H9 (cell line): ENCODE measurements around the gene IGF1. TPM values are rescaled to one million over a fixed set of nuclear protein-coding genes. Genes with fewer than 3 reads are reported as not detected.

Source experiments
- DNase-seq: peaks from one replicate; pipeline ENCODE4 v3.0.0-alpha.2; 2017
- H2AFZ ChIP-seq: one replicate; pipeline ENCODE4 v1.6.1; 2013; ENCODE audit warnings: mild to moderate bottlenecking, low read length, control low read depth, moderate library complexity
- H2AK5ac ChIP-seq: 2 replicates; pipeline ENCODE4 v1.6.1; 2013; ENCODE audit warnings: low read length, control low read depth, mixed read lengths; ENCODE audit not compliant: insufficient read length
- H2BK120ac ChIP-seq: one replicate; pipeline ENCODE4 v1.6.1; 2013; ENCODE audit warnings: low read depth, mild to moderate bottlenecking, low read length, control low read depth, inconsistent platforms; ENCODE audit not compliant: poor library complexity, severe bottlenecking
- H2BK12ac ChIP-seq: 2 replicates; pipeline ENCODE4 v1.6.1; 2013; ENCODE audit warnings: low read length, control low read depth, mixed read lengths, low read depth; ENCODE audit not compliant: insufficient read length
- H2BK15ac ChIP-seq: 2 replicates; pipeline ENCODE4 v1.6.1; 2013; ENCODE audit warnings: low read depth, low read length, control low read depth
- H2BK20ac ChIP-seq: one replicate; pipeline ENCODE4 v1.6.1; 2013; ENCODE audit warnings: low read depth, mild to moderate bottlenecking, low read length, control low read depth, inconsistent platforms; ENCODE audit not compliant: poor library complexity, severe bottlenecking
- H2BK5ac ChIP-seq: 2 replicates; pipeline ENCODE4 v1.6.1; 2013; ENCODE audit warnings: low read length, control low read depth, mixed read lengths; ENCODE audit not compliant: insufficient read length
- H3K14ac ChIP-seq: 2 replicates; pipeline ENCODE4 v1.6.1; 2013; ENCODE audit warnings: low read length, control low read depth; ENCODE audit not compliant: insufficient read depth
- H3K18ac ChIP-seq: 2 replicates; pipeline ENCODE4 v1.6.1; 2013; ENCODE audit warnings: low read depth, mild to moderate bottlenecking, mixed read lengths, low read length, control low read depth; ENCODE audit not compliant: insufficient read length
- H3K23ac ChIP-seq: 2 replicates; pipeline ENCODE4 v1.6.1; 2013; ENCODE audit warnings: low read length, control low read depth, mixed read lengths, low read depth; ENCODE audit not compliant: insufficient read length
- H3K23me2 ChIP-seq: 2 replicates; pipeline ENCODE4 v1.6.1; 2013; ENCODE audit warnings: low read depth, mild to moderate bottlenecking, mixed read lengths, low read length, control low read depth; ENCODE audit not compliant: insufficient read length, poor library complexity, severe bottlenecking
- H3K27ac ChIP-seq: 2 replicates; pipeline ENCODE4 v1.5.1; 2013; ENCODE audit warnings: low read length, control low read depth, mixed read lengths, low read depth; ENCODE audit not compliant: insufficient read length
- H3K27me3 ChIP-seq: 2 replicates; pipeline ENCODE4 v1.6.1; 2013; ENCODE audit warnings: low read length, control low read depth, inconsistent platforms; ENCODE audit not compliant: insufficient read depth
- H3K4ac ChIP-seq: 2 replicates; pipeline ENCODE4 v1.6.1; 2013; ENCODE audit warnings: low read depth, mild to moderate bottlenecking, control low read depth, inconsistent platforms, low read length, moderate library complexity
- H3K4me1 ChIP-seq: 2 replicates; pipeline ENCODE4 v1.6.1; 2013; ENCODE audit warnings: low read length, control low read depth, inconsistent platforms; ENCODE audit not compliant: insufficient read depth
- H3K4me2 ChIP-seq: 2 replicates; pipeline ENCODE4 v1.6.1; 2013; ENCODE audit warnings: low read length, control low read depth, mixed read lengths; ENCODE audit not compliant: insufficient read length, insufficient read depth
- H3K56ac ChIP-seq: 2 replicates; pipeline ENCODE4 v1.6.1; 2013; ENCODE audit warnings: low read depth, mild to moderate bottlenecking, mixed read lengths, low read length, control low read depth; ENCODE audit not compliant: insufficient read length
- H3K79me1 ChIP-seq: 2 replicates; pipeline ENCODE4 v1.6.1; 2013; ENCODE audit warnings: low read depth, mild to moderate bottlenecking, moderate library complexity, low read length, control low read depth, inconsistent platforms; ENCODE audit not compliant: insufficient read depth, poor library complexity, severe bottlenecking
- H3K79me2 ChIP-seq: 2 replicates; pipeline ENCODE4 v1.6.1; 2013; ENCODE audit warnings: low read length, control low read depth, inconsistent platforms; ENCODE audit not compliant: insufficient read depth
- H3K9ac ChIP-seq: 2 replicates; pipeline ENCODE4 v1.6.1; 2013; ENCODE audit warnings: low read length, control low read depth, mixed read lengths; ENCODE audit not compliant: insufficient read length; ENCODE audit errors: extremely low read depth
- H3K9me3 ChIP-seq: one replicate; pipeline ENCODE4 v1.6.1; 2013; ENCODE audit warnings: low read depth, low read length, inconsistent platforms; ENCODE audit not compliant: control insufficient read depth
- H3T11ph ChIP-seq: one replicate; pipeline ENCODE4 v1.6.1; 2013; ENCODE audit warnings: mild to moderate bottlenecking, low read length, control low read depth, inconsistent platforms
- H4K20me1 ChIP-seq: one replicate; pipeline ENCODE4 v1.6.1; 2013; ENCODE audit not compliant: control insufficient read depth, insufficient read length, insufficient read depth
- H4K5ac ChIP-seq: 2 replicates; pipeline ENCODE4 v1.6.1; 2013; ENCODE audit warnings: low read depth, mild to moderate bottlenecking, mixed read lengths, low read length, control low read depth; ENCODE audit not compliant: insufficient read length
- H4K8ac ChIP-seq: replicated peaks from 2 replicates; pipeline ENCODE4 v1.6.1; 2013; ENCODE audit warnings: low read length, control low read depth, mixed read lengths, low read depth; ENCODE audit not compliant: insufficient read length
- H4K91ac ChIP-seq: 2 replicates; pipeline ENCODE4 v1.6.1; 2013; ENCODE audit warnings: low read depth, mild to moderate bottlenecking, moderate library complexity, mixed read lengths, low read length, control low read depth; ENCODE audit not compliant: insufficient read length
- H3K27ac Mint-ChIP-seq, 3 experiments: 2 replicates in 2 of 3; 3 replicates in 1 of 3; pipeline ENCODE4 v1.8.0; 2020 to 2021; ENCODE audit warnings: mixed read lengths in 3 of 3, mild to moderate bottlenecking in 1 of 3, moderate library complexity in 1 of 3
- H3K27me3 Mint-ChIP-seq: 2 replicates; pipeline ENCODE4 v1.8.0; 2021; ENCODE audit warnings: low read depth, mild to moderate bottlenecking, moderate library complexity, mixed read lengths
- H3K36me3 Mint-ChIP-seq, 3 experiments: 2 replicates in 2 of 3; 3 replicates in 1 of 3; pipeline ENCODE4 v1.8.0; 2020 to 2021; ENCODE audit warnings: low read depth in 3 of 3, mixed read lengths in 3 of 3; ENCODE audit not compliant: insufficient read depth in 1 of 3
- H3K4me1 Mint-ChIP-seq, 2 experiments: 2 replicates each; pipeline ENCODE4 v1.8.0; 2020; ENCODE audit warnings: mixed read lengths in 2 of 2
- H3K4me3 Mint-ChIP-seq, 2 experiments: 2 replicates in 1 of 2; 3 replicates in 1 of 2; pipeline ENCODE4 v1.8.0; 2020 to 2021; ENCODE audit warnings: mild to moderate bottlenecking in 2 of 2, mixed read lengths in 2 of 2, moderate library complexity in 1 of 2
- H3K9me3 Mint-ChIP-seq, 2 experiments: 2 replicates in 1 of 2; 3 replicates in 1 of 2; pipeline ENCODE4 v1.8.0; 2020; ENCODE audit warnings: mild to moderate bottlenecking in 2 of 2, mixed read lengths in 2 of 2, moderate library complexity in 1 of 2
- WGBS: extraction: QIAGEN DNeasy Blood & Tissue Kit; methylation state at CpG from one replicate; pipeline ENCODE4 v1.1.7; 2013; ENCODE audit warnings: missing lambda C conversion rate, low lambda C conversion rate, mixed read lengths; ENCODE audit not compliant: insufficient read length; ENCODE audit errors: extremely low coverage; 5-methylcytosine and 5-hydroxymethylcytosine counted together
- total RNA-seq: library from RNA; stranded (reverse); gene quantifications from 2 replicates; pipeline ENCODE4 v1.2.1, GENCODE V29; 2021
- TF ChIP-seq, protein P1 (sequence below): fragments of 200-600 bp; sonication (generic); conservative IDR thresholded peaks from 3 replicates; pipeline ENCODE4 v1.8.0; 2021; ENCODE audit warnings: antibody characterized with exemption, mild to moderate bottlenecking

IGF1 gene
- total RNA-seq, 1 experiment from 2014 or later: not detected

DNA sequence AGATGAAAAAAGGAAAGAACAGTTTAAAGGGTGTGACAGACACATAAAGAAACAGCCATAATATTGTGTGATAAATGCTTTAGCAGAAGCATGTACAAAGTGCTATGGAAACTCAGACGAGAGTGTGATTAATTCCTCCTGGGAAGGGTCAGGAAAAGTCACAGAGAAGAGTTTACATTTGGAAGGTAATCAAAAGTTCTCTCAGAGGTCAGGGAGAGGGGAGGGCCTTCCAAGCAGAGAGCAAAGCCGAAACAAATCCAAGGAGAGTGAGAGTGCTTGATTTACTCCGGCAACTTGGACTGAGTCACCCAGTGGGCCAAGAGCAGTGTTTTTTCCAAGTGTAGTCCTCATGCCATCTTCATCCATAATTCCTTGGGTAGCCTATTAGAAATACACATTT is 108.3 kb downstream of the IGF1 start:
- H3T11ph ChIP-seq: no peak overlapping the region
- no CpG with 5 or more reads among the region's 3 CpGs for WGBS
- no peaks in the 10 kb centered on the region for H3K4me1 ChIP-seq
- TF ChIP-seq, protein P1, sequence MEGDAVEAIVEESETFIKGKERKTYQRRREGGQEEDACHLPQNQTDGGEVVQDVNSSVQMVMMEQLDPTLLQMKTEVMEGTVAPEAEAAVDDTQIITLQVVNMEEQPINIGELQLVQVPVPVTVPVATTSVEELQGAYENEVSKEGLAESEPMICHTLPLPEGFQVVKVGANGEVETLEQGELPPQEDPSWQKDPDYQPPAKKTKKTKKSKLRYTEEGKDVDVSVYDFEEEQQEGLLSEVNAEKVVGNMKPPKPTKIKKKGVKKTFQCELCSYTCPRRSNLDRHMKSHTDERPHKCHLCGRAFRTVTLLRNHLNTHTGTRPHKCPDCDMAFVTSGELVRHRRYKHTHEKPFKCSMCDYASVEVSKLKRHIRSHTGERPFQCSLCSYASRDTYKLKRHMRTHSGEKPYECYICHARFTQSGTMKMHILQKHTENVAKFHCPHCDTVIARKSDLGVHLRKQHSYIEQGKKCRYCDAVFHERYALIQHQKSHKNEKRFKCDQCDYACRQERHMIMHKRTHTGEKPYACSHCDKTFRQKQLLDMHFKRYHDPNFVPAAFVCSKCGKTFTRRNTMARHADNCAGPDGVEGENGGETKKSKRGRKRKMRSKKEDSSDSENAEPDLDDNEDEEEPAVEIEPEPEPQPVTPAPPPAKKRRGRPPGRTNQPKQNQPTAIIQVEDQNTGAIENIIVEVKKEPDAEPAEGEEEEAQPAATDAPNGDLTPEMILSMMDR: no peak
- no peak overlapping the region for H2BK5ac ChIP-seq
- no peak overlapping the region for H4K91ac ChIP-seq
- H3K4me1 Mint-ChIP-seq: no peaks in the 10 kb centered on the region
- no peaks in the 10 kb centered on the region for H3K79me2 ChIP-seq
- no peaks in the 10 kb centered on the region for H3K27me3 Mint-ChIP-seq
- H3K9me3 Mint-ChIP-seq: peaks cover 23 to 26% of the 10 kb centered on the region in 2 experiments; a peak in 4 of 5 replicates
- no peak overlapping the region for H3K27ac Mint-ChIP-seq
- no peak overlapping the region for H3K18ac ChIP-seq
- H3K56ac ChIP-seq: no peak overlapping the region
- H2BK15ac ChIP-seq: no peak overlapping the region
- H3K36me3 Mint-ChIP-seq: peaks cover 0 to 6% (median 0%) of the 10 kb centered on the region in 3 experiments; a peak in 2 of 7 replicates
- no peak overlapping the region for H3K4me3 Mint-ChIP-seq
- no peak overlapping the region for H4K8ac ChIP-seq
- H4K5ac ChIP-seq: no peak overlapping the region
- no peak for DNase-seq
- no peak overlapping the region for H3K23ac ChIP-seq
- H3K9ac ChIP-seq: no peak overlapping the region
- no peak overlapping the region for H2AFZ ChIP-seq
- H3K79me1 ChIP-seq: no peaks in the 10 kb centered on the region
- H4K20me1 ChIP-seq: no peaks in the 10 kb centered on the region
- no peak overlapping the region for H3K4ac ChIP-seq
- no peak overlapping the region for H2BK120ac ChIP-seq
- H3K27me3 ChIP-seq: no peaks in the 10 kb centered on the region
- no peak overlapping the region for H2BK20ac ChIP-seq
- H2AK5ac ChIP-seq: no peak overlapping the region
- no peak overlapping the region for H3K14ac ChIP-seq
- H3K9me3 ChIP-seq: no peaks in the 10 kb centered on the region
- H2BK12ac ChIP-seq: no peak overlapping the region
- H3K4me2 ChIP-seq: no peak overlapping the region
- H3K27ac ChIP-seq: no peak overlapping the region
- H3K23me2 ChIP-seq: no peaks in the 10 kb centered on the region
